ENCODE measurements around the gene SDCBP2. TPM values are rescaled to one million over a fixed set of nuclear protein-coding genes. Genes with fewer than 3 reads are reported as not detected.

Gene SDCBP2
- total and polyA plus RNA-seq, 10 of the 15 experiments (the other 5 are each of a cell fraction or from before 2014, with no cell fraction given) = 0.16 to 2.4 (median 1.1) TPM; not detected in 1

- no peaks in the 10 kb centered on the region for H4K20me1 ChIP-seq (ENCODE audit: control insufficient read depth, insufficient read depth)
- H3K9me3 ChIP-seq (replicated peaks; ENCODE audit: control insufficient read depth, insufficient read depth, low read length) = no peaks in the 10 kb centered on the region; the same call in 2 of the 3 replicates
- POLR2A ChIA-PET = interaction anchor here (0.6 to 1.4 kb wide), 2 partner anchors 55 to 1221 kb away, joined by 3 to 6 read pairs; no protein-coding TSS in a partner anchor
- peaks cover 24% of the 10 kb centered on the region for H3K79me2 ChIP-seq (ENCODE audit: control insufficient read depth, insufficient read depth, low read length)
- H3K4me1 ChIP-seq (ENCODE audit: control insufficient read depth, insufficient read depth, low read length) = peaks cover 18% of the 10 kb centered on the region
- SMC1A ChIA-PET (ENCODE audit: uncharacterized antibody, unreplicated experiment) = interaction anchor here (1.2 to 2.2 kb wide), 7 partner anchors 7 to 135 kb away, joined by 3 to 11 read pairs (median 4); partner anchors contain the start of gene FKBP1A
- in situ Hi-C loops (cut with MboI) = no loop called here
- H3K9ac ChIP-seq (ENCODE audit: control insufficient read depth, insufficient read depth, low read length) = no peak overlapping the region
- TF ChIP-seq SMAD1 (IDR thresholded peaks at IDR 0.05; ENCODE audit: low read depth, partially characterized antibody) (no peak), SREBF2 (IDR thresholded peaks at IDR 0.05; ENCODE audit: low read length) (no peak), TCF12 (IDR thresholded peaks at IDR 0.05; ENCODE audit: low read depth, low read length) (no peak), CTCF (IDR thresholded peaks at IDR 0.05 in 2 of 3, conservative IDR thresholded peaks at IDR 0.05 in 1 of 3; ENCODE audit: control insufficient read depth in 2 of 3, extremely low read depth in 1 of 3, insufficient read depth in 1 of 3, low read depth in 3 of 3, low read length in 3 of 3) (no peak), CREB1 (IDR thresholded peaks at IDR 0.05; ENCODE audit: low read depth) (no peak), E4F1 (IDR thresholded peaks at IDR 0.05; ENCODE audit: borderline replicate concordance, partially characterized antibody) (no peak), CBX5 (IDR thresholded peaks at IDR 0.05; ENCODE audit: low read depth) (no peak), RBBP5 (conservative IDR thresholded peaks at IDR 0.05) (no peak), HSF1 (IDR thresholded peaks at IDR 0.05; ENCODE audit: low read depth, low read length) (no peak)
- H2AFZ ChIP-seq (ENCODE audit: control insufficient read depth, low read depth, low read length) = no peak overlapping the region
- WGBS (ENCODE audit: insufficient coverage, insufficient replicate concordance, low lambda C conversion rate, missing lambda C conversion rate) = 82% methylated on average over 11 of the region's 11 CpGs
- CTCF ChIA-PET = interaction anchor here (0.8 to 7.6 kb wide), 7 partner anchors 8 to 181 kb away, joined by 3 to 55 read pairs (median 6); no protein-coding TSS in a partner anchor
- H3K4me2 ChIP-seq (ENCODE audit: control insufficient read depth, insufficient read depth) = no peak overlapping the region
- intact Hi-C loops (cut with micrococcal nuclease; ENCODE audit: unreplicated experiment) = no loop called here
- ATAC-seq (no peak), FAIRE-seq (no peak), DNase-seq (ENCODE audit: low read depth, low spot score) (no peak)
- no peak overlapping the region for H3K27ac ChIP-seq (ENCODE audit: control insufficient read depth, insufficient read depth)
- BruUV-seq (replicated peaks) = no TSS peak
- H3K27me3 ChIP-seq (replicated peaks in 1 of 2; ENCODE audit: control insufficient read depth in 2 of 2, insufficient read depth in 2 of 2, low read length in 1 of 2) = no peaks in the 10 kb centered on the region
- RAD21 ChIA-PET (ENCODE audit: unreplicated experiment) = interaction anchor here (1.0 to 1.6 kb wide), 3 partner anchors 69 to 113 kb away, joined by 3 to 5 read pairs (median 4); partner anchors contain the start of gene FKBP1A
- no peaks in the 10 kb centered on the region for H3K36me3 ChIP-seq (ENCODE audit: control insufficient read depth in 2 of 2, insufficient read depth in 2 of 2, low read length in 1 of 2)
- H3K4me3 ChIP-seq = no peak overlapping the region
These were observed 6.3 kb downstream of the SDCBP2 start for GRCh38 chr20:1322511-1323245.

All from GM12878 (cell line).